Raji (cell line): ENCODE data around the gene TRIM68.

Experiments used
- POLR2A ChIP-seq: IDR thresholded peaks from 2 replicates; pipeline ENCODE4 v1.6.1; 2011; ENCODE audit warnings: low read depth, low read length, control low read depth; ENCODE audit not compliant: insufficient read depth

TRIM68 gene, protein sequence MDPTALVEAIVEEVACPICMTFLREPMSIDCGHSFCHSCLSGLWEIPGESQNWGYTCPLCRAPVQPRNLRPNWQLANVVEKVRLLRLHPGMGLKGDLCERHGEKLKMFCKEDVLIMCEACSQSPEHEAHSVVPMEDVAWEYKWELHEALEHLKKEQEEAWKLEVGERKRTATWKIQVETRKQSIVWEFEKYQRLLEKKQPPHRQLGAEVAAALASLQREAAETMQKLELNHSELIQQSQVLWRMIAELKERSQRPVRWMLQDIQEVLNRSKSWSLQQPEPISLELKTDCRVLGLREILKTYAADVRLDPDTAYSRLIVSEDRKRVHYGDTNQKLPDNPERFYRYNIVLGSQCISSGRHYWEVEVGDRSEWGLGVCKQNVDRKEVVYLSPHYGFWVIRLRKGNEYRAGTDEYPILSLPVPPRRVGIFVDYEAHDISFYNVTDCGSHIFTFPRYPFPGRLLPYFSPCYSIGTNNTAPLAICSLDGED

DNA sequence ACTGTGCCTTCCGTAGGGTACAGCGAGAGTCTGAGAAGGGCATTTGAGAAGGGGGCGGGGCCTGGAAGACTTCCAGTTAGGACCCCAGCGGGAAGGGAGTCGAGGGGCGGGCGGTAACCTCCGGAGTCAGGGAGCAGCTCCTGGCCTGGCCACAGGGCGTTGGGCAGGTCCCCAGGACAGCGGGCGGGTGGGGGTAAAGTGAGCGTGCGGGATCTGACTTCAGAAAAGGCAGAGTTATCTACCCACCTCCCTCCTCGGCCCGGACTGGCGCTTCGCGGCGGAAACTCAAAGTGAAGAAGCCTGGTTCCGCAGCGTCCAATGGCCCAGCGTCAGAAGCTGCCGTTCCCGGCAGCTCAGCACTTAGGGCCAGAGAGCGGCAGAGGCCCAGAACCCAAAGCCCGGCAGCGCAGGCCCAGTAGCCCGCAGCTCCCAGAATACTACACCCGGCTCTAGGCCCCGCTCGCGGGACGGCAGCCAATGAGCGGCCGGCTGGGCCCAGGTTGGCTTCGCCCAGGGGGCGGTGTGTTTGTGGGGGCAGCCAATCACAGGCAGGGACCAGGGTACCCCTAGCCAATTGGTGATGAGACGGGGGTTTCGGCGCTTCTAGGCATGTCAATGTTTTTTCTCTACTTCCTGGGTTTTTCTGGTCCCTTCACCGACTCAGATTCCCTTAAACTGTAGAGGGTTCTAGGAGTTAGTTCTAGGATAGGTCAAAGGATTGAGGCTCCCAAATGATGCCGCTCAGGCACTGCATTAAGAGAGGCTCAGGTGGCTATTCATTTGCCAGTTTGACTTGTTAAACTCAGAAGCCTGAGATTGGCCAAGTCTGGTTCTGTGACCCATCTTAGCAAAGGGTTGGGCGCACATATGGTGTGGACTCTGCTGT is at the start of gene TRIM68:
TSS of gene TRIM68 (minus strand) at position 451 of the 886 bp plus-strand sequence. CDS start 2,727 bp downstream, outside the sequence.
- no peak for TF ChIP-seq POLR2A

DNA sequence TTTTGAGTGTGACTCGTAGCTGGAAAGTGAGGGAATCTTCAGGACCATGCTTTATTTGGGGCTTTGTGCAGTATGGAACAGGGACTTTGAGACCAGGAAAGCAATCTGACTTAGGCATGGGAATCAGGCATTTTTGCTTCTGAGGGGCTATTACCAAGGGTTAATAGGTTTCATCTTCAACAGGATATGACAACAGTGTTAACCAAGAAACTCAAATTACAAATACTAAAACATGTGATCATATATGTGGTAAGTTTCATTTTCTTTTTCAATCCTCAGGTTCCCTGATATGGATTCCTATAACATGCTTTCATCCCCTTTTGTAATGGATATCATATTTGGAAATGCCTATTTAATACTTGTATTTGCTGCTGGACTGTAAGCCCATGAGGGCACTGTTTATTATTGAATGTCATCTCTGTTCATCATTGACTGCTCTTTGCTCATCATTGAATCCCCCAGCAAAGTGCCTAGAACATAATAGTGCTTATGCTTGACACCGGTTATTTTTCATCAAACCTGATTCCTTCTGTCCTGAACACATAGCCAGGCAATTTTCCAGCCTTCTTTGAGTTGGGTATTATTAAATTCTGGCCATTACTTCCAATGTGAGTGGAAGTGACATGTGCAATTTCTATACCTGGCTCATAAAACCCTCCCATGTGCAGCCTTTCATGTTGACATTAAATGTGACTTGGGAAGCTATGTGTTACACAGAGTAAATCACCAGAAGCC is 46.8 kb upstream of the TRIM68 start:
- no peak for TF ChIP-seq POLR2A

DNA sequence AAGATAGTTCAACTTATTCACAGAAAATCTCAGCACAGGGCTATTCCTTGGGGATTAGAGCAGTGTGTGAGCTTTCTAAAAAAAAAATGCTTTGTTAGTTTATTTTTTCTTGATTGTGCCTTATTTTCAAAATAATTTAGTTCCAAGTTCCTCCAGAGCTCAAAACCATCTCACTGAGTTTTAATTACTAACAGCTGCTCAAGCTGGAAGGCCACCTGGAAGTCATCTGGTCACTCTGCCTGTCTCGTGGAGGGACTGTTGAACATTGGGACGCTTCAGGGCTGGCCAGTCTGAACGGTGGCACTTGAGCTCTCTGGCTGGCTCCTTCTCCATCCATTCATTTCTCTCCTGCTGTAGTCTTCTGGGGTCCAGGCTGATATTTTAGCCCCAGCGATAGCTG is 39.7 kb upstream of the TRIM68 start:
- TF ChIP-seq POLR2A = no peak

DNA sequence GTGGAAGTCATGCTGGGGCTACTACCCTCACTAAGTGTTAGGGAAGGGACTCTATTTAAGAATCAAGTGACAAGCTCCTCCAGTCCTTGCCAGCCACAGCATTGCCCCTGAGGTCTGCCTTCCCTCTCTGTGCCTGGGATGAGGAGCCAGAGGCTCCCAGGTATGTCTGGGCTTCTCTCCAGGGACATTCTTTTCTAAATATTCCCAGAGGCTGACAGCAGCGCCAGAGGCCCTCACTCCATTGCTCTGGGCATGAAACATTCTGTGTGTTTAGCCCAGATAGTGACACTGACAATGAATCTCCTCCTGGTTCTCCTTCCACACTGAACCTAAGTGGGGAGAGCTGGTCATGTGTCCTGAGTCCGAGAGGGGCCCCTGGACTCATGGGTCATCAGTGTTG is 37.9 kb upstream of the TRIM68 start:
- no peak for TF ChIP-seq POLR2A

DNA sequence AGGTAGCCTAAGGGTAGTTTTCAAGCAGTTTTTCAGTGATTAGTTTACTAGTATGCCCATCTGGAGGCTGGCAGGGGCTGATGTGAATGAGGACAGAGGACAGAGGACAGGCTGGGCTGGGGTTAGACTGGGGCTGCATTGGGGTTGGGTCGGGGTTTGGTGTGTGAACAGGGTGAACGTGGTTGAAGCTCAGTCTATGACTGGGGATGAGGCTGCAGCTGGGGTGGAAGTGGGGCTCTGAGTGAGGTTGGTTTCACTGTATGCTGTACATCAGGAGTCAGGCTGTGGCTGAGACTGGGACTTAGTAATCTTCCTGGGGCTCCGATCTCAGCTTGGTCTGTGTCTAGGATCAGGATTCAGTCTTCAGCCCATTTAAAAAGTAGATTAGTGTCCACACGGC is 36.2 kb upstream of the TRIM68 start:
- TF ChIP-seq POLR2A = no peak

DNA sequence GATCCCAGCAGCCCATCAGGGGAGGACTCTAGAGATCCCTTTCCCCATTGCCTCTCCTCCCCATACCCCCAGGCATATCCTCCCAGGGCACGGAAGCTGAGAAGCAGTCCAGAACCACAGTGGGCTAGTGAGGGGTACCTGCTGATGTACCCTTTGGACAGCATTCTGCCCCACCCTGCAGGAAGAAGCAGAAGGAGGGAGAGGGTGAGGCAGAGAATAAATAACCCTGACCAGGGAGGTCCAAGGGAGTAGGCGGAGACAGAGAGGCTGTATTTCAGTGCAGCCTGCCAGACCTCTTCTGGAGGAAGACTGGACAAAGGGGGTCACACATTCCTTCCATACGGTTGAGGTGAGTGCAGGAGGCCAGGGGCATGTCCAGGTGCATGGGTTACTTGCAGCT is 35.7 kb upstream of the TRIM68 start, which contains the start of gene OR51E1:
TSS of gene OR51E1 (plus strand) at position 301 of the 400 bp plus-strand sequence. CDS start 8,545 bp downstream, outside the sequence.
- no peak for TF ChIP-seq POLR2A

DNA sequence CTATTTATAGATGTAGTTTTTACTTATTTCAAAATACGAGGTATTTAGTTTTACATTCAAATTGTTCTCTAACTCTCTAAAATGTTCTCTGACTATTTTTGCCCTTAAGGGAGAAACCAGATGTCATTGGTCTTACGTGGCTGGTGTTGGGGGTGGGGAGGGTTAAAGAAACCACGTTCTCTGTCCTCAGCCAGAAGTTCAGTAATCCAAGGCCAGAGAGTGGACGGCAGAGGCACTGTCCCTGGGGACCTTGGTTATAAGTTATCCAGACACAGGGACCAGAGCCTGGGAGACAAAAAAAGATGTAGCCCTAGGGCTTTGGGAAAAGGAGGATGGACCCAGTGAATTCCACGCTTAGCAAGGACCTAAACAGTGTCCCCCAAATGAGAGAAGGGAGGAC is 35.0 kb upstream of the TRIM68 start:
- no peak for TF ChIP-seq POLR2A

DNA sequence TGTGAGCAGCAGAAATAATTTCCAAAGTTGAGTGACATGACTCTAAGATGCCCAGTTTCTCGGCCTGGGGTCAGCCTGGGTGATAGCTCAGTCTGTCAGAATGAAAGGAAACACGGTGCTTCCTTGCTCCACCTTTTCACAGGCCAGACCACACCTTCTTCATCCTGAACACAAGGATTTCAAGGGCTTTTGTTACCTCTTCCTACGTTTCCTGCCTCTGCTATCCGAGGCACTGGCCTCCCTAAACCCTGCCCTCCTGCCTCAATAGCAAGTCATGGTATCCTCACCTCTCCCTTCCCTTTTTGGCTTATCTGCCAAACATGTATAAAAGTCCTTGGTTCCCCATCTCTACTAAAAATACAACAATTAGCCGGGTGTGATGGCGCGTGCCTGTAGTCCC is 34.0 kb upstream of the TRIM68 start:
- no peak for TF ChIP-seq POLR2A

DNA sequence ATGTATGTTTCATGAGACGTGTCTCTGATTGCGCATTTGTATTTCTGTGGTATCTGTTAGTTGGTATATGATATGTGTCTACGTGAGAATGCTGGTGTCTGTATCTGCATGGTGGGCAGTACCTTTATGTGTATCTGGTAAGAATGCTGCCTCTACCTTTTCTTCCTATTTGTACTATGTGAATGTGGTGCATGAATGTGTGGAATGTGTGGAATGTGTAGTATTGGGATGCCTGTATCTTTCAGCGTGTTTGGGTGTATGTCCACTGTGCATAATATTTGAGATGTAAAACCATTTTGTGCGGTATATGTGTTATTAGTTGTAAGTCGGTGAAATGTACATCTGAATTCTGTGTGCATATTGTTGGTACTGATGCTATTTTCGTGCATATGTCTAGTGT is 33.5 kb upstream of the TRIM68 start:
- TF ChIP-seq POLR2A = no peak

DNA sequence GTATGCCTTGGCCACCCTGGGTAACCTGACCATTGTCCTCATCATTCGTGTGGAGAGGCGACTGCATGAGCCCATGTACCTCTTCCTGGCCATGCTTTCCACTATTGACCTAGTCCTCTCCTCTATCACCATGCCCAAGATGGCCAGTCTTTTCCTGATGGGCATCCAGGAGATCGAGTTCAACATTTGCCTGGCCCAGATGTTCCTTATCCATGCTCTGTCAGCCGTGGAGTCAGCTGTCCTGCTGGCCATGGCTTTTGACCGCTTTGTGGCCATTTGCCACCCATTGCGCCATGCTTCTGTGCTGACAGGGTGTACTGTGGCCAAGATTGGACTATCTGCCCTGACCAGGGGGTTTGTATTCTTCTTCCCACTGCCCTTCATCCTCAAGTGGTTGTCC is 31.9 kb upstream of the TRIM68 start:
- TF ChIP-seq POLR2A = no peak

DNA sequence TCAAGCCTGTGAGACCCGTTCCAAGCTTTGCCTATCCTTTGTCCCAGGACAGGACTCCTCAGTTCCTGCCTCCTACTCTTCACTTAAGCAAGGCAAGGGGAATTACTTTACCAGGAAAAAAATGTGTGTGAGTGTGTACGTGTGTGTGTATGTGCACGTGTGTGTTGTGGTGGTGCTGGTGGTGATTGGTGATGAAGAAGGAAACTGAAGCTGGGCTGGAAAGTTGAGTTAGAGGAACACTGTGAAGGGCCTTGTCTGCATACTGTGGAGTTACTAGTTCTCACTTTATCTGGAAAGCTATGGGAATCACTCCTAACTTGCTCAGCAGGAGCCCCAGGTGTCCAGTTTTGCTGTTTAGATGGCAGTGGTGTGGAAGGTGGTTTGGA is 29.6 kb upstream of the TRIM68 start:
- TF ChIP-seq POLR2A = no peak

DNA sequence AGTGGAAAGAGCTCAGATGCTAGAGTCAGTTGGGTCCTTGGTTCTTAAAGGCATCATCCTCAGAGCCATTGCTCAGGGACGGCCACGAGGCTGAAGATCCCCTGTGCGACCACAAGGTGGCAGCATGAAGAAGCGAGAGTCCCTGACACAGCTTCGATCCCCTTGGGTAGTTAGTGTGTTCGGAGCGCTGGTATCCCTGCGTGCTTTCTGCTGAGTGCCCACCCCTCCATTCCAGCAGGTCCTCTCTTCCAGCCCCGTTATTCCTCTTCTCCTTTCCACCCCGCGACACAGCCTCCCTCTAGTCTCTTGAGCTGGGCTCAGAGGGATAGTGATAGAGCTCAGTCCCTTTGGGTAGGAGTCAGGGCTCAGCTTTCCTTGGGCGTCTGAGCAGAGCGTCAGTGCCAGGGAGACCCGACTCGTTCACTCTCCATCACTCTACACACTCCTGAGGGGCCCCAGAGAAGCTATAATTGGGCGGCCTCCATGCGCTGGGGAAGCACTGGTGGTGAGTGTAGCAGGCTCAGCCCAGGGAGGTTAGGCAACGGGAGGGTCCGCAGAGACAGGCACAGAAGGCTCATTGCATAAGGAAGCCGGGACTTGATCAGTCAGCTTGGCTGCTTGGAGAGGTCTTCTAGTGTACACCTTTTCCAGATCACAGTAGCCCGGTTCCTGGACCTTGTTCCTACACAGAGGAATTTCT is 29.1 kb upstream of the TRIM68 start, which contains the start of gene OR51D1:
TSS of gene OR51D1 (plus strand) at position 516 of the 700 bp plus-strand sequence. CDS start 2,314 bp downstream, outside the sequence.
- TF ChIP-seq POLR2A = no peak

DNA sequence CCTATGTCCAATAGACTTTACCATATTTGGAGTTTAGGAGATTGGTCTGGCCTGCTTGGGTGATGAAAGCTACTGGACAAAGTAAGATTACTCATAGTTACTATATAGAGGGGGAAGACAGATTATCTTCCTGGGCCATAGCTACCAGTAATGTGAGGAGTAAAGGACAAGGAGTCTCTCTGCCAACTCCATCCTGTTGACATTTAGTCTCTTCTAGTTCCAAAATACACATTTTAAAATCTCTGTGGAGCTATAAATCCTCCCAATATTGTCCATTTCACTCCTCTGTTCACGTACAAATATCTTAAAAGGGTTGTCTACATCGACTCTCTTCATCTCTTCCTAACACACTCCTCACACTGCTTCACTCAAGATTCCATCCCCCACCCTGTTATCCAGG is 28.1 kb upstream of the TRIM68 start:
- no peak for TF ChIP-seq POLR2A
